Right lobe of liver (tissue), 6 donors: ENCODE measurements around the gene GAA. TPM values are rescaled to one million over a fixed set of nuclear protein-coding genes. Genes with fewer than 3 reads are reported as not detected.

ENCODE experiments used
- ATAC-seq, 4 donors: fragments of 200-7000 bp; cut with Tn5 transposase; one replicate each; pipeline ENCODE4 v1.9.1; 2020; ENCODE audit warnings: mild to moderate bottlenecking in 4 of 4, moderate library complexity in 4 of 4
- DNase-seq, 3 donors: peaks; one replicate each; pipeline ENCODE4 v3.0.0-alpha.2; 2020
- H3K27ac ChIP-seq, 3 donors: fragments of 200-600 bp; one replicate each; pipeline ENCODE4 v1.8.0; 2022
- H3K27me3 ChIP-seq, 2 donors: fragments of 200-600 bp; one replicate each; pipeline ENCODE4 v1.8.0; 2022
- H3K36me3 ChIP-seq, 4 donors: fragments of 200-600 bp; sonication (generic) in 1 of 4; one replicate each; pipeline versions ENCODE4 v1.5.1 to v1.8.0; 2017 to 2022; ENCODE audit warnings: control low read depth in 1 of 4
- H3K4me1 ChIP-seq, 4 donors: fragments of 200-600 bp; sonication (generic) in 1 of 4; one replicate each; pipeline versions ENCODE4 v1.5.1 to v1.8.0; 2017 to 2022; ENCODE audit warnings: control low read depth in 1 of 4
- H3K4me3 ChIP-seq, 3 donors: fragments of 200-600 bp; one replicate each; pipeline ENCODE4 v1.8.0; 2022
- H3K9me3 ChIP-seq, 4 donors: fragments of 200-600 bp; sonication (generic) in 1 of 4; one replicate each; pipeline versions ENCODE4 v1.5.1 to v1.8.0; 2017 to 2022; ENCODE audit warnings: control low read depth in 1 of 4
- POLR2A ChIP-seq: fragments of 450-650 bp; IDR thresholded peaks from one replicate; pipeline ENCODE4 v1.6.1; 2017; ENCODE audit warnings: antibody characterized with exemption, mild to moderate bottlenecking
- WGBS: methylation state at CpG from one replicate; pipeline ENCODE4 v1.1.6; 2018; ENCODE audit warnings: low coverage, low lambda C conversion rate; ENCODE audit not compliant: insufficient coverage; ENCODE audit errors: missing lambda C conversion rate; 5-methylcytosine and 5-hydroxymethylcytosine counted together
- intact Hi-C, 2 donors: fragments of 100-400 bp; cut with DNase I; formaldehyde crosslinking; loops; one replicate each; pipeline versions ENCODE4 v1.11.2 to v1.14.1; 2022
- total RNA-seq, 6 experiments: library from RNA; depleted of rRNA in 2 of 6; stranded (reverse); fragments of >200 nt in 2 of 6; fragmentation: NEBNext Ultra II Directional in 3 of 6; extraction: Animal tissue kit (Norgen Biotek cat#: 25700) in 3 of 6; gene quantifications; one replicate each; pipeline versions ENCODE4 v1.1.0 to v1.2.4, GENCODE V29; 2016 to 2023
- TF ChIP-seq, protein P1 (sequence below), 4 donors: fragments of 200-600 bp in 3 of 4; fragments of 450-650 bp in 1 of 4; IDR thresholded peaks; one replicate each; pipeline versions ENCODE4 v1.5.1 to v1.8.0; 2016 to 2022; ENCODE audit warnings: antibody characterized with exemption in 4 of 4, mild to moderate bottlenecking in 2 of 4
- donor health status: DM: no; HTN: yes; CAD: no.
- donor health status: DM: no; HTN: no; CAD: no.
- donor health status: DM: no; HTN: no; CAD: no.
- donor health status: DM: no; HTN: yes; CAD: no.
- donor health status: DM: no; HTN: yes; CAD: no.

The GAA gene
- total RNA-seq, 6 experiments from 2014 or later = 42.7 to 94.1 (median 71.0) TPM

DNA sequence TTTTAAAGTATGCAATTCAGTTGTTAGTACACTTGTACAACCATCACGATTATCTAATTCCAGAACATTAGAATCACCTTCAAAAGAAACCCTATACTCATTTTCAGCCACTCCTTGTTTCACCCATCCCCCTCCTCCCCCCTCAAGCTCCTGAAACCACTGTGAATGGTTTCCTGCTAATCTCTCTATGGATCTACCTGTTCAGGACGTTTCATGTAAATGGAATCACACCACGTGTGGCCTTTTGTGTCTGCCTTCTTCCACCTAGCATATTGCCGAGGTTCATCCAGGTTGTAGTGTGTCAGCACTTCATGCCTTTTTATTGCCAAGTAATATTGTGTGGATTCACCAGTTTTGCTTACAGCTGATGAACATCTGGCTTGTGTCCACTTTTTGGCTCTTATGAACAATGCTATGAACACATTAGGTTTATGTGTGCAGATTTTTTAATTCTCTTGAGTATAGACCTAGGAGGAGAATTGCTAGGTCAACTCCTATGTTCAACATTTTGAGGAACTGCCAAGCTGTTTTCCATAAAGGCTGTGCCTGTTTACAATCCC is 27.7 kb downstream of the GAA start:
- no peak for DNase-seq
- H3K4me1 ChIP-seq = peaks cover 0 to 14% (median 4%) of the 10 kb centered on the region in 4 donors
- H3K36me3 ChIP-seq = peaks cover 0 to 10% (median 4%) of the 10 kb centered on the region in 4 donors
- no peak overlapping the region for H3K27ac ChIP-seq
- ATAC-seq = no peak
- intact Hi-C loops = no loop called here
- no peak for TF ChIP-seq POLR2A
- TF ChIP-seq, protein P1, sequence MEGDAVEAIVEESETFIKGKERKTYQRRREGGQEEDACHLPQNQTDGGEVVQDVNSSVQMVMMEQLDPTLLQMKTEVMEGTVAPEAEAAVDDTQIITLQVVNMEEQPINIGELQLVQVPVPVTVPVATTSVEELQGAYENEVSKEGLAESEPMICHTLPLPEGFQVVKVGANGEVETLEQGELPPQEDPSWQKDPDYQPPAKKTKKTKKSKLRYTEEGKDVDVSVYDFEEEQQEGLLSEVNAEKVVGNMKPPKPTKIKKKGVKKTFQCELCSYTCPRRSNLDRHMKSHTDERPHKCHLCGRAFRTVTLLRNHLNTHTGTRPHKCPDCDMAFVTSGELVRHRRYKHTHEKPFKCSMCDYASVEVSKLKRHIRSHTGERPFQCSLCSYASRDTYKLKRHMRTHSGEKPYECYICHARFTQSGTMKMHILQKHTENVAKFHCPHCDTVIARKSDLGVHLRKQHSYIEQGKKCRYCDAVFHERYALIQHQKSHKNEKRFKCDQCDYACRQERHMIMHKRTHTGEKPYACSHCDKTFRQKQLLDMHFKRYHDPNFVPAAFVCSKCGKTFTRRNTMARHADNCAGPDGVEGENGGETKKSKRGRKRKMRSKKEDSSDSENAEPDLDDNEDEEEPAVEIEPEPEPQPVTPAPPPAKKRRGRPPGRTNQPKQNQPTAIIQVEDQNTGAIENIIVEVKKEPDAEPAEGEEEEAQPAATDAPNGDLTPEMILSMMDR (IDR thresholded peaks at IDR 0.05) = no peak
- 31% methylated on average over 4 of the region's 4 CpGs for WGBS
- H3K9me3 ChIP-seq = no peaks in the 10 kb centered on the region
- H3K27me3 ChIP-seq = no peaks in the 10 kb centered on the region
- H3K4me3 ChIP-seq = no peak overlapping the region

DNA sequence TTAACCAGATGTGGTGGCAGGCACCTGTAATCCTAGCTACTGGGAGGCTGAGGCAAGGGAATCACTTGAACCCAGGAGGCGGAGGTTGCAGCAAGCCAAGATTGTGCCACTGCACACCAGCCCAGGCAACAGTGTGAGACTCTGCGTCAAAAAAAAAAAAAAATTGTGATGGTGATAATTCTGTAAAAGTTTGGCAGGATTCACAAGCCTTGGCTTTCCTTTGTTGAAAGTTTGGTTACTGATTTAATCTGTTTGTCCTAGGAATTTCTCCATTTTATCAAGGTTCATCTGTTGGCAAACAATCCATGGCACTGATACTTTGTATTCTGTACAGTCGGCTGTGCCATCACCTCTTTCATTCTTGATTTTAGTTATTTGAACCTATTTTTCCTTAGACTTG is 29.6 kb downstream of the GAA start:
- intact Hi-C loops = no loop called here
- Histone ChIP-seq H3K27me3 (no peaks in the 10 kb centered on the region), H3K4me3 (no peak overlapping the region), H3K9me3 (no peaks in the 10 kb centered on the region), H3K27ac (peak overlapping the region in 1 of 3 donors; percentile 37), H3K4me1 (peaks cover 0 to 14% (median 4%) of the 10 kb centered on the region in 4 donors), H3K36me3 (peaks cover 0 to 29% (median 12%) of the 10 kb centered on the region in 4 donors)
- peak in 1 of 3 donors; percentile 60 for DNase-seq
- 34% methylated on average over 3 of the region's 3 CpGs for WGBS
- no peak for TF ChIP-seq POLR2A
- TF ChIP-seq, protein P1 (IDR thresholded peaks at IDR 0.05) = no peak
- ATAC-seq = peak; percentile 83 to 90 (median 88)

DNA sequence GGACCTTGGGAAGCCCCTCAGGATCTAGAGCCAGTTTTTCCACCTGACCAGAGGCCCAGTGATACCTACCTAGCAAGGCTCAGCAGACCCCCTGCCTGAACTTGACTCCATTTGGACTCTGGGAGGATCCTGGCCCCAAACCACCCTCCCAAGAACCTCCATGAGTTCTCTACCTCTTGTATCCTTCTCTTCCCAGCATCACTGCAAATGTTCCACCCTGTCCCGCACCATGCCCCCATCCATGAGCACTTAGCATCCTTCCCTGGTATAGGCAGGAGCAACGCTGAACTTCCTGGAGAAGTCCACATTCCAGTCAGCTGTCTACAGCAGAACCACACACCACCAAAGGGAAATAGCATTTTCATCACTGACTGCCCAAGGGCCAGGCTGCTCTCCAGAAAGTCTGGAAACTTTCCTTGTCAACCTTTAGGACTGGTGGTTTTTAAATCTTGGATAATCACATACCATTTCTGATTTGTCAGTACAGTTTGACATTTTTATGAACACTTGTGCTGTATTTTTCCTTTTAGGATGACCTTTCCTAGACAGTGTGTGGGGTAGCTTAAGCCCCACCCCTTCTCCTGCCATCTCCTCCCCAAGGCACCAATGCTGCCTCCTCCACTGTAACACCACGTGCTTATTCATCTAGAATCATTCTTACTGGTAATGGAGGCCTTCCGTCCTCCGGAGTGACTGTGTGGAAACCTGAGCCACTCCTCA is 31.7 kb downstream of the GAA start:
- no peaks in the 10 kb centered on the region for H3K27me3 ChIP-seq
- DNase-seq (no peak), ATAC-seq (no peak)
- WGBS = 95% methylated on average over 4 of the region's 5 CpGs
- H3K36me3 ChIP-seq = peaks cover 6 to 50% (median 26%) of the 10 kb centered on the region in 4 donors
- TF ChIP-seq, protein P1 (IDR thresholded peaks at IDR 0.05) = no peak
- TF ChIP-seq POLR2A = no peak
- no peaks in the 10 kb centered on the region for H3K9me3 ChIP-seq
- H3K4me1 ChIP-seq = peaks cover 0 to 14% (median 4%) of the 10 kb centered on the region in 4 donors
- no peak overlapping the region for H3K27ac ChIP-seq
- intact Hi-C loops = no loop called here
- no peak overlapping the region for H3K4me3 ChIP-seq

DNA sequence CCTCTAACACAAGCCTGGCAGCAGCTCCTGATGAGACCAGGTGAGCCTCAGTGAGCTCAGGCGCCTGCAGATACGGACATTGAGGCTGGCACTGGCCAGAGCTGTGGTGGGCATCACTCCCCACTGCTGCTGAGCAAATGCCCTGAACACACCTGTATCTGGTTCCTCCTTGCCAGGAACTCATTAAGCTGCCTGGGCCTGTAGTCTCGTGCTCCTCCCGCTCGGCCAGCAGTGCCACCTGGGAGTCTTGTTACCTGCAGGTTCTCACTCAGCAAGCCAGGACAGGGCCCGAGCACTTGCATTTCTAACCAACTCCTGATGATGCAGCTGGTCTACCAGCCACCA is 32.2 kb downstream of the GAA start:
- H3K27ac ChIP-seq = no peak overlapping the region
- WGBS = 93% methylated on average over 3 of the region's 6 CpGs
- DNase-seq (no peak), ATAC-seq (peak in 1 of 4 donors; percentile 19)
- H3K36me3 ChIP-seq = peaks cover 6 to 55% (median 31%) of the 10 kb centered on the region in 4 donors
- no peak for TF ChIP-seq POLR2A
- TF ChIP-seq, protein P1 (IDR thresholded peaks at IDR 0.05) = no peak
- no peaks in the 10 kb centered on the region for H3K27me3 ChIP-seq
- H3K4me1 ChIP-seq = peaks cover 0 to 14% (median 4%) of the 10 kb centered on the region in 4 donors
- H3K9me3 ChIP-seq = no peaks in the 10 kb centered on the region
- intact Hi-C loops = no loop called here
- no peak overlapping the region for H3K4me3 ChIP-seq
